Ectodermal cell (in vitro differentiated cells): ENCODE data around the gene MTG1.
A peak's percentile ranks its signal among the peaks of the same experiment; 100 is the strongest.
"Not testable (repeated sequence)": the region's sequence is repeated elsewhere in the genome, so short reads cannot be mapped to it uniquely, and the experiment has no call there.

Experiments used
- H3K27ac ChIP-seq: 2 replicates; pipeline ENCODE4 v1.7.0; 2013; ENCODE audit warnings: mild to moderate bottlenecking, low read depth, low read length; ENCODE audit not compliant: insufficient read depth, poor library complexity, severe bottlenecking
- H3K27me3 ChIP-seq: 2 replicates; pipeline ENCODE4 v1.7.0; 2013; ENCODE audit warnings: mild to moderate bottlenecking, low read length; ENCODE audit not compliant: insufficient read depth, control insufficient read depth, poor library complexity, severe bottlenecking
- H3K36me3 ChIP-seq: one replicate; pipeline ENCODE4 v1.7.0; 2013; ENCODE audit warnings: low read length; ENCODE audit not compliant: control insufficient read depth, insufficient read depth
- H3K4me1 ChIP-seq: one replicate; pipeline ENCODE4 v1.7.0; 2013; ENCODE audit warnings: low read length; ENCODE audit not compliant: control insufficient read depth, insufficient read depth
- H3K4me3 ChIP-seq: 2 replicates; pipeline ENCODE4 v1.7.0; 2013; ENCODE audit warnings: low read depth, low read length, control low read depth; ENCODE audit not compliant: insufficient read depth
- H3K9me3 ChIP-seq: 2 replicates; pipeline ENCODE4 v1.7.0; 2013; ENCODE audit warnings: mild to moderate bottlenecking, low read length, moderate library complexity; ENCODE audit not compliant: control insufficient read depth
- WGBS, 2 experiments: methylation state at CpG; one replicate each; pipeline ENCODE4 v1.1.7; 2013; ENCODE audit warnings: missing lambda C conversion rate in 2 of 2; 5-methylcytosine and 5-hydroxymethylcytosine counted together

Gene MTG1

DNA sequence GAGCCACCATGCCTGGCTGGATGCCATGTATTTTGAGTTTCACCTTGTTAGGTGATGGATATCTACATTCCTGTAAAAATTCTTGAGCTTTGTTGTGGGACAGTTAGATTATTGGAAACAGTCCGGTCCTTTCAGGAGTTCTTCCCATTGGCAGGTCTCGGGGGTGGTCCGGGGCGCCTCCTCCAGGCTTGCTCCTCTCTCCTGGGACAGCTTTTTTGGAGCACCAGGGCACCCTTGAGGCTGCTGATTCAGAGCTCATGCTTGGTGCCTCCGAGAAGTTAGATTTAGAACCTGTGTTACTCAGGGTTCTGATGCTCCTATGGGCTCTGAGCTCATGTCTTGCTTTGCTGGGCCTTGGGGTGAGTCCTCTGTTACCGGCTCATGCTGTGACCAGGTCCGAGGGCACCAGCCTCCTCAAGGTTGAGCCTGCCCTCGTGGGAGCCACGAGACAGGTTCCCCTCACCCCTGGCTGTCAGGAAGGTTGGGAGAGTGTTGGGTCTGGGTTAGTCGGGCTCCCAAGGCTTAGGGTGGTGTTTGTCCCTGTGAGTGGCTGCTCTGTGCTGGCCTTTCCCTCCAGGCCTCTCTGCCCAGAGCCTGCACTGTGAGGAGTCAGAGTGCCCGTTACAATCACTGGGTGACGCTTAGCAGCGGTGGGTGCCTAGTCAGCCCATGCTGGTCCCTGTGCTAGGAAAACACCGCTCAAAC is 24.5 kb downstream of the MTG1 start:
- no peak overlapping the region for H3K27ac ChIP-seq
- H3K27me3 ChIP-seq: peaks cover 10% of the 10 kb centered on the region
- WGBS, 2 experiments: 94 to 95% methylated on average over 14 of the region's 14 CpGs
- H3K4me1 ChIP-seq: no peaks in the 10 kb centered on the region
- peaks cover 18% of the 10 kb centered on the region for H3K36me3 ChIP-seq
- no peak overlapping the region for H3K4me3 ChIP-seq
- H3K9me3 ChIP-seq: no peaks in the 10 kb centered on the region

DNA sequence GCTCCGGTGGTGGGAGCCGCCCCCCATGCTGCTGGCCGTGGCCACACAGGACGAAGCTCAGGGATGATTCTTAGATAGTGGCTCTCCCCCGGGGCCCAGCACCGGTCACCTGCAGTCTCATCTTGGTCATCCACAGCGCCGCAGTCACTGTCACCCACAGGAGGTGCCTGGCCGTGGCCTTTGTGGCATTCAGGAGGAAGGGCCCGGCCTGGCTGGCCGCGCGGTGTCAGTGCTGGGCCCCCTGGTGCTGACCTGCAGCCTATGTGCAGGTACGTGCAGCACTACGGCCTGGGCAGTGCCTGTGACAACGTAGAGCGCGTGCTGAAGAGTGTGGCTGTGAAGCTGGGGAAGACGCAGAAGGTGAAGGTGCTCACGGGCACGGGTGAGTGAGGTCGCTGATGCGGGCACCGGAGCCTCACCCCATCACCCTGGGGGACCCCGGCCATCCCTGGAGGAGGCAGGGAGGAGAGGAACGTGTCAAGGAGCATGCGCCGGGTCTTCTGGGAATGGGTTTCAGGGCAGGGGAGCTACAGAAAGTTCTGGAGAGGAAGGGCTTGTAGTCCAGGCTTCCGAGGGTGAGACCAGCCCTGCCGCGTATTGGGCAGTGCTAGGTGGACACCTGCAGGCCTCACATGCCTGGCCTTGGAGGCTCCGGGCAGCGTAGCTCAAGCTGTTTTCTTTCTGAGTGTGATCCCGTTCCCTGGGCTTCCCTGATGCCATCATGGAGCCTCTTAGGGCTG is 25.4 kb downstream of the MTG1 start:
- Histone ChIP-seq H3K4me3 (no peak overlapping the region), H3K36me3 (peaks cover 18% of the 10 kb centered on the region), H3K27ac (no peak overlapping the region), H3K4me1 (no peaks in the 10 kb centered on the region), H3K9me3 (no peaks in the 10 kb centered on the region), H3K27me3 (peaks cover 14% of the 10 kb centered on the region)
- 92 to 93% methylated on average over 34 of the region's 34 CpGs for WGBS, 2 experiments

GRCh38 chr10:133420028-133420427 is 26.1 kb downstream of the MTG1 start:
- Histone ChIP-seq H3K4me1 (no peaks in the 10 kb centered on the region), H3K4me3 (no peak overlapping the region), H3K9me3 (no peaks in the 10 kb centered on the region), H3K27ac (no peak overlapping the region), H3K36me3 (peaks cover 17% of the 10 kb centered on the region), H3K27me3 (peaks cover 18% of the 10 kb centered on the region)
- 95 to 96% methylated on average over 17 of the region's 17 CpGs for WGBS, 2 experiments

- peaks cover 12% of the 10 kb centered on the region for H3K36me3 ChIP-seq
- peaks cover 21% of the 10 kb centered on the region for H3K27me3 ChIP-seq
- no peaks in the 10 kb centered on the region for H3K4me1 ChIP-seq
- H3K27ac ChIP-seq: no peak overlapping the region
- H3K9me3 ChIP-seq: no peaks in the 10 kb centered on the region
- no peak overlapping the region for H3K4me3 ChIP-seq
- WGBS, 2 experiments: 74 to 79% methylated on average over 6 of the region's 6 CpGs
Observed at GRCh38 chr10:133420579-133420978, 26.6 kb downstream of the MTG1 start.

GRCh38 chr10:133421336-133422222 is 27.6 kb downstream of the MTG1 start:
- Histone ChIP-seq H3K4me1 (no peaks in the 10 kb centered on the region), H3K36me3 (peaks cover 7% of the 10 kb centered on the region), H3K27me3 (peaks cover 21% of the 10 kb centered on the region), H3K4me3 (no peak overlapping the region), H3K9me3 (no peaks in the 10 kb centered on the region), H3K27ac (no peak overlapping the region)
- 86 to 91% methylated on average over 16 to 17 of the region's 17 CpGs for WGBS, 2 experiments

- Histone ChIP-seq H3K36me3 (peaks cover 7% of the 10 kb centered on the region), H3K4me1 (no peaks in the 10 kb centered on the region), H3K4me3 (no peak overlapping the region), H3K9me3 (no peaks in the 10 kb centered on the region), H3K27me3 (peaks cover 21% of the 10 kb centered on the region), H3K27ac (no peak overlapping the region)
- WGBS, 2 experiments: 85% methylated on average over 16 of the region's 16 CpGs
Observed at GRCh38 chr10:133422223-133422806, 28.4 kb downstream of the MTG1 start.

- peaks cover 6% of the 10 kb centered on the region for H3K36me3 ChIP-seq
- 26 to 27% methylated on average over 88 of the region's 88 CpGs for WGBS, 2 experiments
- H3K9me3 ChIP-seq: no peaks in the 10 kb centered on the region
- H3K4me1 ChIP-seq: no peaks in the 10 kb centered on the region
- peaks cover 21% of the 10 kb centered on the region for H3K27me3 ChIP-seq
- no peak overlapping the region for H3K27ac ChIP-seq
- peak overlapping the region; percentile 10 for H3K4me3 ChIP-seq
Observed at GRCh38 chr10:133422807-133423771, 29.1 kb downstream of the MTG1 start.

DNA sequence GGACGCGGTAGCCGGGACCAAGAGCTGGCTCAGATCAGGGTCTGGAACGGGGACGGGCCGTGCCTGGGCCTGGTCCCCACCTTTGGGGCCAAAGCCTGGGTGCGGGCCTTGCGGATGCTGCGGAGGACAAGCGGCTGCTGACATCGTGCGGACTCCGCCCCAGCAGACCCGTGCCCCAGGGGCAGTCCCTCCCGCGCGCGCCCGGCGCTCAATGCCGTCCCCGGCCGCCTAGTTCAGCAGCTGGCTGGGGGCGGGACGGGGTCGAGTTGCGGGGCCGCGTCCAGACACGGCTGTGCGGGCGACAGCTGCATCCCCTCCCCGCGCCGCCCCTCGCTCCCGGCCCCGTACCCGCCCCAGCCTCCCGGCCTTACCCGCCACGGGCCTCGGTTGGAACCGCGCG is 30.1 kb downstream of the MTG1 start:
- not testable (repeated sequence) for H3K27ac ChIP-seq, H3K4me3 ChIP-seq, H3K36me3 ChIP-seq, H3K9me3 ChIP-seq, H3K4me1 ChIP-seq
- peaks cover 21% of the 10 kb centered on the region for H3K27me3 ChIP-seq
- 0 to 5% methylated on average over 2 to 12 of the region's 46 CpGs for WGBS, 2 experiments

GRCh38 chr10:133424601-133425000 is 30.6 kb downstream of the MTG1 start, which contains the start of gene SPRN:
Gene SPRN, minus strand, starts transcription at chr10:133424625. Its CDS starts 944 bp downstream, at chr10:133423681.
- 53 to 65% methylated on average over 9 to 13 of the region's 37 CpGs for WGBS, 2 experiments

More at GRCh38 chr10:133424601-133425000, 30.6 kb downstream of the MTG1 start, which contains the start of gene SPRN:
- H3K4me1 ChIP-seq, H3K9me3 ChIP-seq, H3K36me3 ChIP-seq, H3K27ac ChIP-seq: not testable (repeated sequence)
- Histone ChIP-seq H3K27me3 (peaks cover 21% of the 10 kb centered on the region), H3K4me3 (peak within 1 kb of the TSS; percentile 10)
